GM21717 (cell line): ENCODE results near the gene FAM149B1.

ENCODE experiments used
- ATAC-seq: cut with Tn5 transposase; IDR thresholded peaks from one replicate; pipeline ENCODE4 v1.9.1; 2021; ENCODE audit warnings: mild to moderate bottlenecking, moderate library complexity; ENCODE audit not compliant: unreplicated experiment

Gene FAM149B1

DNA sequence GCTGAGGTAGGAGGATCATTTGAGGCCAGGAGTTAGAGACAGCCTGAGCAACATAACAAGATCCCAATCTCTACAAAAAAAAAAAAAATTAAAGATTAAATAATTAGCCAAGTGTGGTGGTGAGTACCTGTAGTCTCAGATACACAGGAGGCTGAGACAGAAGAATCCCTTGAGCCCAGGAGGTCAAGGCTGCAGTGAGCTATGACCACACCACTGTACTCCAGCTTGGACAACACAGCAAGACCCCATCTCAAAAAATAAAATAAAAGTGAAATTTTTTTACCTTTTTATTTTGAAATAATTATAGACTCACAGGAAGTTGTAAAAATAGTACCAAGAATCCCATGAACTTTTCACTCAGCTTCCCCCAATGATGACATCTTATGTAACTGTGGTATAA is 4.9 kb downstream of the FAM149B1 start:
- no peak for ATAC-seq

DNA sequence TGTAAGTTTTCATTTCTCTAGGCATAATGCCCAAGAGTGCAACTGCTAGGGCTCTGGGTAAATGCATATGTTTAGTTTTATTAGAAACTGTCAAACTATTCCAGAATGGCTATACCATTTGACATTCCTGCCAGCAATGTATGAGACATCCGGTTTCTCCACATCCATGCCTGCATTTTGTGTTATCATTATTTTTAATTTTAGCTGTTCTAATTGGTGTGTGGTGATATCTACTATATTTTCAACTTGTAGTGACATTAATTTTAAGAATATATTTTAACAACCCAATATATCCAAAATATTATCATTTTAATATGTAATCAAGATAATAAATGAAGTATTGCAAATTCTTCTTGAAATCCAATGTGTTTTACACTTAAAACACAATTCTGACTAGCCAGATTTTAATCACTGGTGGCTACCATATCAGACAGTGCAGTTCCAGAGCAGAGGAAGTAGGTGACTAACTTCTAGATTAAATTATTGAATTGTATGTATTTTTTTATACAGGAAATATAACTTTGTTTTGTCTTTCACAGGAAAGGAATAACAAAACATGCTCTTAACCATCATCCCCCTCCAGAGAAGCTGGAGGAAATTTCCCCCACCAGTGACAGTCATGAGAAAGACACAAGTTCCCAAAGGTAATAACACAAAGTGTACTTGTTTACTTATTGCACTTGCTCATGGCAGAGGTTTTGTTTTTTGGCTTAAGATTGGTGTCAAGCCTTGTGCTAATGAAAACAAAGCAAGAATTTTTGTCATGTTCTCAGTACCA is 6.4 kb downstream of the FAM149B1 start:
- ATAC-seq = no peak

DNA sequence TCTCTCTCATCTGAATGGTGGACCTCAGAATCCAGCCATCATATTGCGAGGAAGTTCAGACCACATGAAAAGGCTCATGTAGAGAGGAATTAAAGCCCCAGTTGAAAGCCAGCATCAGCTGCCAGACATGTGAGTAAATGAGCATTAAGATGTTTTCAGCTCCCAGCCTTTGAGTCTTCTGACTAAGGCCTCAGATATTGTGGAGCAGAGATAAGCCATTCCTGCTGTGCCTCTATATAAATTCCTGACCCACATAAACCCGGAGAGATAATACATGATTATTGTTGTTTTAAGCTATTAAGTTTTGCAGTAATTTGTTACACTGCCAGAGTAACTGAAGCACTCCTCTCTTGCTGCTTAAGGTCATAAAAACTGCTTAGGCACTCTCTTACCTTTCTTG is 14.6 kb downstream of the FAM149B1 start:
- no peak for ATAC-seq

DNA sequence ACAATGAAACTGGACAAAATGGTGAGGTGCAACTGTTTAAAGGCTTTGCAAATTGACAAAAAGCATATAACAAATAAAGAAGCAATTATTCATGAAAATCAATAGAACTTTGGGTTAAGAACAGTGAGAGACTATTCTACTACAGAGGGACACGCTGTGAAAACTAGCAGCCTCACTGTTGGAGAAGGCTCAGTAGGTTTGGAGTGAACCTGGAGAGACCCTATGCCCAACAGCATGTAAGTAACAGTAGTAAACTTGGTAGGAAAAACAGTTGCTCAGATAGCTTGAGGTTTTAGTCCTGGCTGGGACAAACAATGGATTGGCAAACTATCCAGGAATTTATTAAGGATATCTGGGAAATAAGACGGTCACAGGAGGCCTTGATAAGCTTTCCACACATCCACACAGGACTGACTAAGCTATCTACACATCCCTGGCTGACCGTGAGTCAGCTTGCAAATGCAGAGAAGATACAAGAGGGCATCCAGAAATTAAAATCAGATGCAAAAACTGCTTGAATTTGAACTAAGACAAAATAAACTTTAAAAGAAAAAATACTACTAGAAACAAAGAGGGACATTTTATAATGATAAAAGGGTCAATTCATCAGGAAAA is 15.9 kb downstream of the FAM149B1 start:
- no peak for ATAC-seq

DNA sequence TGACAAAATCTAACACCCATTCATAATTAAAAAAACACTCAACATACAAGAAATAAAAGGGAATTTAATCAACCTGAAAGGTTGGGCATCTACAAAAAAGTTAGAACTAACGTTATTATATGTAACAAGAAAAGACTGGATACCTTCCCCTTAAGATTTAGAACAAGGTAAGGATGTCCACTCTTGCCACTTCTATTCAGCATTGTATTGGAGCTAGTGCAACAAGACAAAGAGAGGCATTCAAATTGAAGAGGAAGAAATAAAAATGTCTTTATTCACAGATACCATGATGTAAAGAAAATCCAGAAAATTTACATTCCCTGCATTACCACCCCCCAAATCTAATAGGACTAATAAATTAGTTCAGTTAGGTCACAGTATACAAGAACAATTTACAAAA is 18.3 kb downstream of the FAM149B1 start:
- no peak for ATAC-seq

DNA sequence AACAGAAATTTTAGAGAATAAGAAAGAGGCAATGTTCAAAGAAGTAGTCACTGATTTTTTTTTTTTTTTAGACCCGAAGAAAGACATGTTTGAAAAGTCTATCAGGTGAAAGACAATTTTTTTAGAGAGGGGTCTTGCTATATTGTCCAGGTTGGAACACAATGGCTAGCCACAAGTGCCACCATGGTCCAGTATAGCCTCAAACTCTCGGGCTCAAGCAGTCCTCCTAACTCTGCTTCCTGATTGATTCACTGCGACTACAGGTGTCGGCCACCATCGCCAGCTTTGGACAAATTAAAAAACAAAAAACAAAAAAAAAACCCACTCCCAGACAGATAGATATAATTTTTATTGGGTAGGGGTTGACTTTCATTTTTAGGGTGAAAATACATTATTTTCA is 22.3 kb downstream of the FAM149B1 start:
- no peak for ATAC-seq

DNA sequence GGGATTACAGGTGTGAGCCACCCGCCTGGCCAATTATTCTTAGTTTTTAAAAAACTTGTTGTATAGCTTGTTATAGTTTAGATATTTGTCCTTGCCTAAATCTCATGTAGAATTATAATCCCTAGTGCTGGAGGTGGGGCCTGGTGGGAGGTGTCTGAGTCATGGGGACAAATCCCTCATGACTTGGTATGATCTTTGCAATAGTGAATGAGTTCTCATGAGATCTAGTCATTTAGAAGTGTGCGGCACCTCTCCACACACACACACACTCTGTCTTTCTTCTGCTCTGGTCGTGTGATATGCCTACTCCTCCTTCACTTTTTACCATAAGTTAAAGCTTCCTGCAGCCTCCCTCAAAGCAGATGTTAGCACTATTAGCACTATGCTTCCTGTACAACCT is 37.2 kb downstream of the FAM149B1 start:
- ATAC-seq = no peak

DNA sequence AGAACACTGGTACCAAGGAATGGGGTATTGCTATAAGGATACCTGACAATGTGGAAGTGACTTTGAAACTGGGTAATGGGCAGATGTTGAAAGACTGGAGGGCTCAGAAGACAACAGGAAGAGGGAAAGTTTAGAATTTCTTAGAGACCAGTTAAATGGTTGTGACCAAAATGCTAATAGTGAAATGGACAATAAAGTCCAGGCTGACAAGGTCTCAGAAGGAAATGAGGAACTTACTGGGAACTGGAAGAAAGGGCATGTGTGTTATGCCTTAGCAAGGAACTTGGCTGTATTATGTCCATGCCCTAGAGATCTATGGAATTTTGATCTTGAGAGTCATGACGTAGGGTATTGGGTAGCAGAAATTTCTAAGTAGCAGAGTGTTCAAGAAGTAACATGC is 38.0 kb downstream of the FAM149B1 start:
- no peak for ATAC-seq

DNA sequence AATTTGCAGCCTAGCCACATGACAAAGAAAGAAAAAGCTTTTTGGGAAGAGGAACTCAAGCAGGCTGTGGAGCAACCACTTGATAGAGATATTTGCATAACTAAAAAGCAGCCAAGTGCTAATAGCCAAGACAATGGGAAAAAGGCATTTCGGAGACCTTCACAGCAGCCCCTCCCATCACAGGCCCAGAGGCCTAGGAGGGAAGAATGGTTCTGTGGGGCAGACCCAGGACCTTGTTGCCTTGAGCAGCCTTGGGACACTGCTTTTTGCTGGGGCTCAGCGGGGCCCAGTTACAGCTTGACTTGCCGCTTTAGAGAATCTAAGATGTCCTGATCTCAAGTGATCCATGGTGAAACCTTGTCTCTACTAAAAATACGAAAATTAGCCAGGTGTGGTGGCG is 38.5 kb downstream of the FAM149B1 start:
- ATAC-seq = no peak

DNA sequence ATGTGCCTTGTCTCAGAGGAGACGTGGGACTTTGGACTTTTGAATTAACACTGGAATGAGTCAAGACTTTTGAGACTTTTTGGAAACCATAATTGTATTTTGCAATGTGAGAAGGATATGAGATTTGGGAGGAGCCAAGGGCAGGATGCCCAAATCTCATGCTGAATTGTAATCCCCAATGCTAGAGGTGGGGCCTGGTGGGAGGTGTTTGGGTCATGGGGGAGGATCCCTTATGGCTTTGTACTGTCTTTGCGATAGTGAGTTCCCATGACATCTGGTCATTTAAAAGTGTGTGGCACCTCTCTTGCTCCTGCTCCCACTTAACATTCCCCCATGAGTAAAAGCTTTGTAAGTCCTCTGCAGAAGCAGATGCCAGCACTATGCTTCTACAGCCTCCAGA is 40.0 kb downstream of the FAM149B1 start:
- ATAC-seq = no peak

DNA sequence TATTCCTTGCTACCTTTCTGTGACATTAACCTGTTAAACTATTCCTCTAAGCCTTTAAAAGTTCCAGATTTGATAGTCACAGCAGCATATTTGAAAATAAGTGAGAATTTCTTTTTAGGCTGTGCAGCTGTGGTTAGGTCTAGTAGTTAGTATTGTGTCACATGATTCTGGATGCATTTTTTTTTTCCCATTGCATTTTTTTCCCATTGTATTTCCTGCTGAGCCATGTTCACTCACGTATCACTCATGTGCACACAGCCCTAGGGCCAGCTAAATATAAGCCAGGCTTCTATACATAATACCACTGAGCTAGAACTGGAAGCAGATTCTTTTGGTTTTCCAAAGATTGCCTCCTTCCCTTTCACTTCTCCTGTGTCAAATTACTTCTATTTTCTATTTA is 41.8 kb downstream of the FAM149B1 start:
- no peak for ATAC-seq

DNA sequence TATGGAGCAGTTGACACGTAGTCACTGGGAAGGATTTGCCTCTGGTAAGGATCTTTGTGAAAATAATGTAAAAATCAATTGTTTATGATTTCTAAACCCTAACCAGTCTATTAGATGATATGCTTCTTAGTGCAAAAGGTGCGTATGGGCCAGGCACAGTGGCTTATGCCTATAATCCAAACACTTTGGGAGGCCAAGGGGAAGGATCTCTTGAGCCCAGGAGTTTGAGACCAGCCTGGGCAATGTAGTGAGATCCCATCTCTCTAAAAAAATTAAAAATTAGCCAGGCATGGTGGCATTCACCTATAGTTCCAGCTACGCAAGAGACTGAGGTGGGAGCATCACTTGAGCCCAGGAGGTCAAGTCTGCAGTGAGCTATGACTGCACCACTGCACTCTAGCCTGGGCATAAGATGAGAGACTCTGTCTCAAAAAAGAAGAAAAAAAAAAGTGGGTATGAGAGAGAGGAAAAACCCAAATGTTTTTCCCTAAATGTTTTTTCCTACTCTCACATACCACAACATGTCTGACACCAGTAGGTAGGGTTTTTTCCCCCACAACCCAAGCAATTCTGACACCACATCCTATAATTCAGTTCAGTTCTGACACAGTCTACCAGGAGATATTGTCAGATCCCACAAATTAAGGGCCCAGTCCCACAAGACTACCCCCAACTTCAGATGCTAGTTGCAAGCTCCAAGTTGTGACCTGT is 42.6 kb downstream of the FAM149B1 start:
- ATAC-seq = no peak

DNA sequence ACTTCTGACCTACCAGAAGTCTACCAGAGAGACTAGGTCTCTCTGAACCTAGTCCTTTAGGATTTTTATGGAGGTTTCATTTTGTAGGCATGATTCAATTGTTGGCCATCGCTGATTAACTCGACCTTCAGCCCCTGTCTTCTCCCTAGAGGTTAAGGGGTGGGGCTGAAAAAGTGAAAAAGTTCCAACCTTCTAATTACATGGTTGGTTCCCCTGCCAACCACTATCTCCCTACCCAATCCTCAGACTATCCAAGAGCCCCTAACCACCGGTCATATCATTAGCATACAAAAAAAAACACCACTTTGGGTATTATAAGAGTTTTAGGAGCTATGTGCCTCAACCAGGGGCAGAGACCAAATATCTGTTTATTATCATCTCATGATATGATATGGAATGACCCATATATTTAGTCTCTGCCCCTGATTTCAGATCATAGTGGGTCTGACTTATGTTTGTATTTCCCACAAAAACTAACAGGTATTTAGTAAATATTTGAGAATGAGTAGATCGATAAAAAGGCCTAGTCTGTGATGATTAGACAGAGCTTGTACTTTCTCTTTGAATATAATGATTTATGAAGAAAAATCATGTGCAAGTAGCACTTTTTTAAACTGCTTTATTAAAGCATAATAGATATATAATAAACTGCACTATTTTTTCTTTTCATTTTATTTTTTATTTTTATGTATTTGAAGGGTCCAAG is 43.3 kb downstream of the FAM149B1 start:
- no peak for ATAC-seq

DNA sequence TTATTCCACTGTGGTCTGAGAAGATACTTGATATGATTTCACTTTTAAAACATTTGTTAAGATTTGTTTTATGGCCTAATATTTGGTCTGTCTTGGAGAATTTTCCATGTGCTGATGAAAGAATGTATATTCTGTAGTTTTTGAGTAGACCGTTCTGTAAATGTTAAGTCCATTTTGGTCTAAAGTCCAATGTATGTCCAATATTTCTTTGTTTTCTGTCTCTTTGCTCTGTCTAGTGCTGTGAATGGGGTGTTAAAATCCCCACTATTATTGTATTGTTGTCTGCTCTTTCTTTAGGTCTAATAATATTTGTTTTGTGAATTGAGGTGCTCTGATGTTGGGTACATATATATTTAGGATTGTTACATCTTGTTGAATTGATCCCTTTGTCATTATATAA is 47.8 kb downstream of the FAM149B1 start:
- no peak for ATAC-seq

DNA sequence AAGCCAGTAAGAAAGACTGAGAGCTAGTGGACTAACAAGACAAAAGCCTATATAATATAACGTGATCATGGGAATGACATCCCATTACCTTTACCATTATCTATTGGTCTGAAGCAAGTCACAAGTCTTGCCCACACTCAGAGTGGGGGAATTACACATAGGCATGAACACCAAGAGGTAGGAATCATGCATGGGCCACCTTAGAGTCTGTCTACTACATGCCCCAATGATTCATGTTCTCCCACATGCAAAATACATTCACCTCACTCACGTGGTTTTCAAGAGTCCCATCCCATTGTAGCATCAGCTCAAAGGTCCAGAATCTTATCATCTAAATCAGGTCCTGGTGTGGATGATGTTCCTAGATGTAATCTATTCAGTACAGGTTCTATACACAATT is 49.7 kb downstream of the FAM149B1 start:
- ATAC-seq = no peak

DNA sequence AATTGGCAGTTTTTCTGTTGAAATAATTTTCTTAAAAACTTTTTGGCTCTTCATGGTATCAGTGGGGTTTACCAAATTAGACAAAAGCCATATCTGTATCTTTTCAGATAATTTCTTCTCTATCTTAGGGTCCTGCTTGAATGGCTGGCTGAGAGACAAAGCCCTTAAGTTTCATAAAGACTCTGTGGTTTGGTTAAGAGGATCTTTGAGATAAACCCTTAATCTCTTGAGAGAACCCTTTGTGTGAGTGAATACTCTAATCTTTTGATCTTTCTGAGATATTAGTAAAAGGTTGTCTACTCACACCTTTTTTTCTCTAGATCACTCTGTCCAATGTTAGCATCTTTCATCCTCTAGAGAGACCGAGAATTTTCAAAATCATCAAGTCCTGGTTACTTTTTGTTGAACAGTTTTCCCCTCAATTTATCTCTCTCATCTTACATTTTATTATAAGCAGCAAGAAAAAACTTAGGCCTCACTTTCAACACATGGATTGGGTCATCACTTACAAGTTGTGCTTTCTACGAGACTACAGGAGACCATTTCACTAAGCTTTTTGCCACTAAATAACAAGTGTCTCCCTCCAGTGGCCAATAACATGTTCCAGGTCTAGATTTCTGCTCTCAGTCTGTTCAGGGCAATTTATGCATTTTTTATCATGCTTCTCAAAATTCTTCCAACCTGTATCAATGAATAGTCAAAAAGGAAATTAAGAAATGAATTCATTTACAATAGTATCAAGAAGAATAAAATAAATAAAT is 50.7 kb downstream of the FAM149B1 start:
- no peak for ATAC-seq

DNA sequence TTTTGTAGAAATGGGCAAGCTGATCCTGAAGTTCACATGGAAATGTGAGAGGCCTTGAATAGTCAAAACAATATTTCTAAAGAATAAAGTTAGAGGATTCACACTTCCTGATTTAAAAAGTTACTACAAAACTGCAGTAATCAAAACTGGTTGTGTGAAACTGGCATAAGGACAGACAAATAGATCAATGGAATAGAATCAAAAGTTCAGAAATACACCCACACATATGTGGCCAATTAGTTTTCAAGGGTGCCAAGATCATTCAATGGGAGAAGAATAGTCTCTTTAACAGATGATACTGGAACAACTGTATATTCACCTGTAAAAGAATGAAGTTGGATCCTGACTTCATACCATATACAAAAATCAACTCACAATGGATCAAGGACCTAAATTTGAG is 51.5 kb downstream of the FAM149B1 start:
- no peak for ATAC-seq

DNA sequence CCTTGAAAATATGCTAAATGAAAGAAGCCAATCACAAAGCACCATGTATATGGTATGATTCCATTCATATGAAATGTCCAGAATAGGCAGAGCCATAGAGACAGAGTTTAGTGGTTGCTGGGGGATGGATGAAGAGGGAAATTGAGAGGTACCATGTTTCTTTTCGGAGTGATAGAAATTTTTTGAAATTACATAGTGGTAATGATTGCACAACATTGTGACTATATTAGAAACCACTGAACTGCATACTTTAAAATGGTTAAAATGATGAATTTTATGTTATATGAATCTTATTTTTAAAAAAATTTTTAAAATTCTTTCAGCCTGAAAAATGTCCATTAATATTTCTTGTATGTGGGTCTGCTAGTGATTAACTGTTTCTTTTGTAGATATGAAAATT is 53.1 kb downstream of the FAM149B1 start:
- no peak for ATAC-seq

DNA sequence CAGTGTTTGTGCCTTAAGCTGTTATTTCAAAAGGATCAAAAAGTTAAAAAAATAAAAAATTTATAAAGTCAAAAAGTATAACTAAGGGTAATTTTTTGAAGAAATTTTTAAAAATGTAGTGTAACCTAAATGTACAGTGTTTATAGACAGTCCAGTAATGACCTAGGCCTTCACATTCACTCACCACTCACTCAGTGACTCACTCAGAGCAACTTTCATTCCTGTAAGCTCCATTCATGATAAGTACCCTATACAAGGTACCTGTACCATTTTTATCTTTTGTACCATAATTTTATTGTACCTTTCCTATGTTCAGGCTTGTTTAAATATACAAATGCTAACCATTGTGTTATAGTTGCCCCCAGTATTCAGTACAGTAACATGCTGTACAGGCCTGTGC is 57.6 kb downstream of the FAM149B1 start:
- ATAC-seq = no peak

DNA sequence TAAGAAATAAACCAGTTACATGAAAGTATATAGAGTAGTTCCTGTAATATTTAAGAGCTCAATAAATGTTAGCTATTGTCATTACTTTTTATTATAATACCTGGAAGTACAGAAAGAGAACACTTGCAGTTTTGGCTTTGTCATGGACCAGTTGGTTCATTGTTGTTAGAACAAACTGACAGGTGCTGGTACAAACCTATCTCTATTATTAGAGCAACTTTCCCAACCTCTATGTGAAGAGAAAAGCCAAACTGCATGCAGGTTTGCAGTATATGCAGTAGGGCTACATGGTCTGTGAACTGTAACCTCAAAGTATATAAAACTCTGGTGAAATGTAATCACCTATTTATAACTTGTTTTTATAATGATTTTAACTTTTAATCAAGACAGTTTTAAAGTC is 58.7 kb downstream of the FAM149B1 start:
- ATAC-seq = no peak

DNA sequence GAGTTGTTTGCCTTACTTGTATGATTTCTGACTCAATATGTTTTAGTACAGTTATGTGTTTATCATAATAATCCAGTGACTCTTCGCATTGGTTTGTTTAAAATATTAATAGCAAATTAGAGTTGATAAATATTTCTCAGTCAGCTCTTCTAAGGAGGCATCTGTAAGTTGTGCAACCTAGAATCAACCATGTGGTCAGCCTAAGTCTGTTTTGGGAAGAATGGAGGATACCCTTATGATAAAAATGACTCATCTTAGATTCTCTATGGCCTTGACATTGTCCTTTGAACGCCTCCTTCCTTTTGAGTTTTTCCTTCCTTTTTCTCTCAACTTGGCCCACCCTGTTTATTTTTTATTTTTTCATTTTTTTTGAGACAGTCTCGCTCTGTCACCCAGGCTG is 60.3 kb downstream of the FAM149B1 start:
- ATAC-seq = no peak
